GM19328 (cell line): ENCODE results near the gene NDUFS3.
"Not testable (repeated sequence)": the region's sequence is repeated elsewhere in the genome, so short reads cannot be mapped to it uniquely, and the experiment has no call there.

Source experiments
- ATAC-seq: cut with Tn5 transposase; IDR thresholded peaks from one replicate; pipeline ENCODE4 v1.9.1; 2021; ENCODE audit warnings: mild to moderate bottlenecking, moderate library complexity; ENCODE audit not compliant: unreplicated experiment

The NDUFS3 gene

DNA sequence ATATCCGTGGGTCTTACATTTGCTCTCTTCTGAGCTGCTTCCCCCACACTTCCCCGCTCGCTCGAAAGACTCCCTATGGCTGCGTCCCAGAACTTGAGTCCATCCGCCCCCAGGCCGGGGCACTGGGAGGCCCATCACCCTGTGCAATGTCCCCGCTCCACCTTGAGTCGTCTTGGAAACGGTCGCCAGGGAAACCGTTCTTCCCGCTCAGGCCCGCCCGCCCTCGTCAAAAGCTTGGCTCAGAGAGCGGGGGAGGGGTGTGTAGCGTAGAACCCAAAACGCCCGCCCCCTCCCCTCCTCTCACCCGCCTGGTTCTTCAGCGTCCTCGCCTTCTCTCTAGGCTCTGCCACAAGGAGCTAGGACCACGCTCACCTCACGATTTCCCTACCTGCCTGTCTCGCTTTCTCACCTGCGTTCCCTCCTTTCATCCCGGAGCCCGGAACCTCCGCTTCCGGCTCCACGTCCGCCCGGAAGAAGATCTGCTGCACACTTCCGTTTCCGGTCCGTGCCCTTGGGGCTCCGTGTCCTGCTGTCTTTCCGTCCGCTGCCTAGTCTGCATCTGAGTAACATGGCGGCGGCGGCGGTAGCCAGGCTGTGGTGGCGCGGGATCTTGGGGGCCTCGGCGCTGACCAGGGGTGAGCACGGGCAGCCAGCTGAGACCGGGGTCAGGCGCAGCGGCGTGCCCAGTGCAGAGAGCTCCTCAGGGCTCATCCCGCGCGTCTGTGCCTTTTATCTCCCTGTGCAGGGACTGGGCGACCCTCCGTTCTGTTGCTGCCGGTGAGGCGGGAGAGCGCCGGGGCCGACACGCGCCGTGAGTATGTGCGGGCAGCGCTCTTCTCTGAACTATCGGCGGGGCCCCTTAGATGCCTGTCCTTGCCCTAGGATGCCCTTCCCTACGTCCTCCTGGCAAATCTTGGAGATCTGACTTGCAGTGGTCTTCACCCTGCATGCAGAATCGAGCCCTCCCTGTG, at the start of gene NDUFS3, which contains the start of gene KBTBD4:
NDUFS3 (plus strand) TSS at position 551 of the 971 bp plus-strand sequence; CDS start at position 569, 18 bp downstream.
KBTBD4 (minus strand) TSS at position 447 of the 971 bp plus-strand sequence; CDS start at position 428, 19 bp downstream.
- peak; percentile 95 for ATAC-seq

DNA sequence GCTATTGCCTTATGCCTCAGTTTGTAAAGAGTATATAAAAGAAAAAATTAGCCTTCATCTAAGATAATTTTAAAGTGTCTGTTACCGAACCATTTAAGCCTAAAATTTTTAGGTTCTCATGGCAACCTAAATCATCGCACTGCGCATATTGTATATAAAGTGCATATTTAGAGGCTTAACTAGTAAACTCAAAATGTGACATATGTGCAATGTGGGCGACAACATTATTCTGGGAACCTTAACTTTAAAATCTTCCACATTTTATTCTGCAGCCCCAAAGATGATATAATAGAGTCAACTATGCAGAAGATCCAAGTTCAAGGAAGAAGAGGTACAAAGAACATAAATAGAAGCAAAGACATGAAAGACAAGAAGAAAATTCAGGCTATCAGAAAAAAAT, 48.9 kb upstream of the NDUFS3 start:
- no peak for ATAC-seq

DNA sequence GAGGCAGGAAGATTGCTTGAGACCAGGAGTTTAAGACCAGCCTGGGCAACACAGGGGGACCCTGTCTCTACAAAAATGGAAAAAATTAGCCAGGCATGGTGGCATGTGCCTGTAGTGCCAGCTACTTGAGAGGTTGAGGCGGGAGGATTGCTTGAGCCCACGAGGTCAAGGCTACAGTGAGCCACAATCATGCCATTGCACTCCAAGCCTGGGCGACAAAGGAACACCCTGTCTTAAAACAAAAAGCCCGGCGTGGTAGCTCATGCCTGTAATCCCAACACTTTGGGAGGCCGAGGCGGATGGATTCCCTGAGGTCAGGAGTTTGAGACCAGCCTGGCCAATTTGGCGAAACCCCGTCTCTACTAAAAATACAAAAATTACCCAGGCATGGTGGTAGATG, 48.2 kb upstream of the NDUFS3 start:
- not testable (repeated sequence) for ATAC-seq

GRCh38 chr11:47531666-47532065, 47.2 kb upstream of the NDUFS3 start:
- ATAC-seq, result no peak

DNA sequence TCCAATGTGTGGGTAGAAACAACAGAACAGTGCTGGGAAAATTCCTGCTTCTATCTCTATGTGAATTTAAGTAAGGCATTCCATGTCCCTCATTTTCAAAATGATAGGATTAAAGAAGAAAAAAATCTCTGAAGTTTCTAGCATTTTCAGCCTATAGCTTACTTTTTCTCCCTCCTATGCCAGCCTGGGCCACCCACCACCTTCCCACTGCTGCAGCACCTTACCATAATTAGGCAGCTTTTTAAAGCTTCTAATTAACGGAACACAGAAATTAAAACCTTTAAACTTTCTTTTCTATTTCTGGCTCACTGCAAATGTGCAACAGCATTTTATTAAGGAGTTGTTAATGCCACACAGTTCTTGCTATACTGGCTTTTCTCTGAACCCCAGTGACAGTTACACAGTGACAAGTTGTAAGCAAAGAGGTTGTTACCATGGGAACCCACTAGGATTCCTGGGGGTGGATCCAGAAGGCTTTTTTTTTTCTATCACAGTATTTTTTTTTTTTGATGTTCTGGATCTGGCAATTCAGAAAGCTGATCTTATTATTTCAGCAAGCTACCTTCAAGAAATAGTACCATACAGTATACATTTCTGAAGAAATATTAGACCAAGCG, 46.2 kb upstream of the NDUFS3 start:
- ATAC-seq, result no peak

- ATAC-seq, result no peak
Observed at GRCh38 chr11:47533690-47534151, 45.2 kb upstream of the NDUFS3 start.

GRCh38 chr11:47534704-47535251, 44.1 kb upstream of the NDUFS3 start:
- ATAC-seq, result no peak

DNA sequence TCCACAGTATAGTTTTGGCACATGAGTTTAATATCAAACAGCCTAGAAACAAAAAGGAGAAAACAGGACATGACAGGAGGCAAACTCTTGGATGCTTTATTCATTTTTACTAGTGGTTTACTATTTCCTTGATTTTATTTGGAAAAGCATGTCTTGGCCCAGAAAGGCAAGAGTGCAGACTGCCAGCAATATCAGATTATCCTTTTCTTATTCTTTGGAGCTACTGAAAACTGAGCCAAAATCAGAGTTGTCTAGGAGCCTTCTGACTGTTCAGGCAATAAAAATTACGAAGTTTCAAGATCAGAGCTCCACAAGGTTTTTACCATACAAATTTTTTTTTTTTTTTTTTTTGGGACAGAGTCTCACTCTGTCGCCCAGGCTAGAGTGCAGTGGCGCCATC, 42.0 kb upstream of the NDUFS3 start:
- ATAC-seq, result no peak

DNA sequence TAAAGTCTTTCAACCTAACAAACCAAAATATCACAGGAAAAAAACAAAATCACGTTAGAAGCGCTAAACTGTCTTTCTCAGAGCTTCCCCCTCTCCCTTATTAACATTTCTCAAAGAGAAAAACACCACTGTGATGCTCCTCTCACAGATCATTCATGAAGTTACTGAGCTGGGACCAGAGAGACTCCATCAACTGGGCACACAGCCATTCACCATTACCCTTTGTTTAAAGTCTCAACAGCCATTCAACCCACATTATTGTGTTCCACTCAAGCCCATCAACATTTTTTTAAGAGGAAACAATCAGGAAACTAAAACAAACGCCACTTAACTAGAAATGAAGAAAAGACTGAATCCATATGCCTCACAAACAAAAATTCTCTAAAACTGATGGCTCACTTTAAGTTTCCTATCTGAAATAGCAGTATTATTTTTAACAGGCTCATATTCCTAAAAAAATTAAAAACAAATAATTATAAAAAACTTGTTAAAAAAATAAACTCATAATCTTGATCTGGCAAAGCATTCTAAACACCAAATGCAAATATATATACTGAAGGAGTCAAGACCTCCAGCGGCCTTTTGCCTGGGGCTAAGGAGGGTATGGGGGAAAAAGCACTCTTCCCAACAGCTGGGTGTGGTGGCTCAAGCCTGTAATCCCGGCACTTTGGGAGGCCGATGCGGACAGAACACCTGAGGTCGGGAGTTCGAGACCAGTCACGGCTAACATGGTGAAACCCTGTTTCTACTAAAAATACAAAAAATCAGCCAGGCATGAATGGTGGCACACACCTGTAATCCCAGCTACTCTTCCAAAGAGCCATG, 39.9 kb upstream of the NDUFS3 start:
- ATAC-seq, result no peak

- no peak for ATAC-seq
Observed at GRCh38 chr11:47539681-47540039, 39.2 kb upstream of the NDUFS3 start.

DNA sequence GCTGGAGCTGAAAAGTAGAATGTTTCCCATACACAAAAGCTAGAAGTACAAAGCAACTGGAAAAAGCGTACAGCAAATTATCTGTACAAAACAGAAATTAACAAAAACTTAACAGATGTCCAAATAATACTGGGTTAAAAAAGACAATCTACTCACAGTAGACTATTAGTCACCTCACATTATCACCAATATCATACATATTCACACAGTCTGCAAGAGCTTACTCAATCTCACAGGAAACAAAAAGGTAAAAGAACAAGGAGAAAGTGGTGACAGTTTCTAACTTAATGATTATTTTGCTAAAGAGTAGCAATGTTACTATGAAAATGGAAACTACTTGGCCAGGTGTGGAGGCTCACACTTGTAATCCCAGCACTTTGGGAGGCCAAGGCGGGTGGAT, 37.8 kb upstream of the NDUFS3 start:
- ATAC-seq, result no peak

DNA sequence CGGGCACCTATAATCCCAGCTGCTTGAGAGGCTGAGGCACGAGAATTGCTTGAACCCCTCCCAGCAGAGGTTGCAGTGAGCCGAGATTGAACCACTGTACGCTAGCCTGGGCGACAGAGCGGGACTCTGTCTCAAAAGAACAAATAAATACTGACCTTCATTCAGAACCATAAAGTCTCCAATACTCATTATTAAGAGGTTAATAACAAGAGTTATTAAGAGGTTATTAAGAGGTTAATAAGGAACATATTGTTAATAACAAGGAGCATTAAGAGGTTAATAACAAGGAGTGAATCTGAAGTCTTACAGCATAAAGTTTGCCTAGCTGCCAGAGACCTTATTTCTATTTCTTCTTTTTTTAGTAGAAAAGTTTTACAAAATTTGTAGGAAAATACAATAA, 33.6 kb upstream of the NDUFS3 start:
- no peak for ATAC-seq

DNA sequence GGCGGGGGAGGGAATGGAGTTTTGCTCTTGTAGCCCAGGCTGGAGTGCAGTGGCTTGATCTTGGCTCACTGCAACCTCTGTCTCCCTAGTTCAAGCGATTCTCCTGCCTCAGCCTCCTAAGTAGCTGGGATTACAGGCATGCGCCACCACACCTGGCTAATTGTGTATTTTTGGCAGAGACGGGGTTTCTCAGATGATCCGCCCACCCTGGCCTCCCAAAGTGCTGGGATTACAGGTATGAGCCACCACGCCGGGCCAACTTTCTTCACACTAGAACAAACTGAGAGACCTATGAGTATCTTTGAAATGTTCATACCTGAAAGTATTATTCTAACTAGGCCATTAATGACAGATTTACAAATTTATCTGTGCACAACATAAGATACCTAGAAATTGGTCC, 32.6 kb upstream of the NDUFS3 start:
- not testable (repeated sequence) for ATAC-seq

GRCh38 chr11:47550288-47551047, 28.4 kb upstream of the NDUFS3 start:
- no peak for ATAC-seq

DNA sequence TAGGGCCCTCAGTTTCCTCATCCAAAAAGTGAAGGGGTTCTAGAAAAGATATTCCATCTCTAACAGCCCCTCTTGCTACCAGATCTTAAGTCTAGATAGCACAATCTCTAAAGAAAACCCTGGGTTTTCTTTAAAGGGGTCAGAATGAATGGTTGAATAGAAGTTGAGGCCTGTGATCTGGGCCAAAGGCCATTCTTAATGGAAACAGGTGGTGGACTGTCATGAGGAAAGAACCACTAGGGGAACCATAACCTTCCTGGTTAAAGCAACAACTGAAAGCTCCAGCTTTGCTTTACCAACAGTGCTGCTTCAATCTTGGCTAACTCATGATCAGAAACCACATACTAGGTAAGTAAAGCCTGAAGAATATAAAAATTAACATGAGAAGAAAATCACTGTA, 27.8 kb upstream of the NDUFS3 start:
- ATAC-seq, result no peak

DNA sequence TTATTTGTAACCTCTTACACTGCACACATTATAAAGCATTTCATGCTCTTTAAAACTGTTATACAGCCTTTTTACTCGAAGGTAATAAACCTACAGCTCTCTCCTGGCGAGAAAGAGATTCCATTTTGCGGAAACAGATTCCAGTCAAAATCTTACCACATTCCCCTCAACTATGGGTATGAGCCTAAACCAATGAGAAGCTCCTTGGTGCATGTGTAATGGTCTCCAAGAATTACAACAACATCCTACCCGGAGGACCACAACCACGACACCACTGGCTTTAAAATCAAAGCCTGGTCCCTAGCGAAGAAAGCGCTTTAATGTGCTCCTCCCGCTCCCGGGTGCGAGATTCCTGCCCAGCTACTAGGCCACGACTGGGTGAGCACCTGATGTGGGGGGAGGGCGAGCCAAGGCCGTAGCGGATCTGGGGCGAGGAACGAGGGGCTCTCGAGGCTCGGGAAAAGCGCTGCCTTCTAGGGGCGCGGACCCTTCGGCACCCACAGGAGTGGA, 26.8 kb upstream of the NDUFS3 start:
- ATAC-seq, result peak; percentile 2

DNA sequence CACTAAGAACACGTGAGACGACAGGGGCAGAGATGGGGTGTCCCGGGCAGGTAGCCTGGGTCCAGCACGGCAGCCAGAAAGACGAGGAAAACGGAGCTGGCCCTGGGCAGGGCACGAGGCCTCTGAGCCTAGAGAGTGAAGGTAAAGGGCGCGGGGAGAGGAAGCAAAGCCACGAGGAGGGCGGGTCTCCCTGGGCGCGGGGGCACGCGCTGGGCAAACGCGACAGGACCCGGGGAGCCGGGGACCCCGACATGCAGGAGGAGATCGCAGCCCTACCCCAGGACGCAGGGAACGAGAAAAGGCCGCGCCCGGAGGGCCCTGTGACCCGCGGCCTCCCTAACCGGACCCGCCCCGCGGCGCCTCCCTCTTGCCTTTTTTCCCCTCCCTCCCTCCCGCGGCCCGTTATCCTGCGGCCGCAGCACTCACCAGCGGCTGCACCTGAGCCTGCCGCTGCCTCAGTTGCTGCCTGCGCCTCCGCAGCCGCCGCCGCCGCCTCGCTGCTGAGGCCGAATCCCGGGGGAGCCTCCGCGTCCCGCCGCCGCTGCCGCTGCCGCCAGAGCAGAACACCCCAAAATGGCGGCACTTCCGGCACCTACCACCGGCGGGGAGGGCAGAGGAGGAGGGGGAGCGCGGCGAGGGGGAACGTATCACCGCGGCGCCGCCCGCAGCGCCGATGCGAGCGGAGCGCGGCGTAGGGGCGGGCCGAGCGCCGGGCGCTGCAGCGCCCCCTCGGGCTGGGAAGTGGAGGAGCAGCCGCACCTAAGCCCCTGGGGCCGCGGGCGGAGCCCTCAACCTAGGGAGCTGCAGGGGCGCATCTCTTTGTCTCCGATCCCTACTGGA, 26.1 kb upstream of the NDUFS3 start, which contains the start of gene CELF1:
CELF1 (minus strand) TSS at position 567 of the 840 bp plus-strand sequence. CDS start 53,609 bp downstream, outside the sequence.
- ATAC-seq, result peak; percentile 88

GRCh38 chr11:47553406-47553743, 25.5 kb upstream of the NDUFS3 start:
- ATAC-seq, result peak; percentile 21

DNA sequence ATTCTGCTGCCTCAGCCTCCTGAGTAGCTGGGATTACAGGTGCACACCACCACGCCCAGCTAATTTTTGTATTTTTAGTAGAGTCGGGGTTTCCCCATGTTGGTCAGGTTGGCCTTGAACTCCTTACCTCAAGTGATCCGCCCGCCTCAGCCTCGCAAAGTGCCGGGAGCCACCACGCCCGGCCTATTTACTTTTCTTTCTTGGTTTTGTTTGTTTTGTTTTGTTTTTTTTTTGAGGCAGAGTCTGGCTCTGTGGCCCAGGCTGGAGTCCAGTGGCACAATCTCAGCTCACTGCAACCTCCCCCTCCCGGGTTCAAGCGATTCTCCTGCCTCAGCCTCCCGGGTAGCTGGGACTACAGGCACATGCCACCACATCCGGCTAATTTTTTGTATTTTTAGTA, 21.9 kb upstream of the NDUFS3 start:
- not testable (repeated sequence) for ATAC-seq
